GM19025 (cell line): ENCODE measurements around the gene CCL23.
"Not testable (repeated sequence)": the region's sequence is repeated elsewhere in the genome, so short reads cannot be mapped to it uniquely, and the experiment has no call there.

Source experiments
- ATAC-seq: cut with Tn5 transposase; IDR thresholded peaks from one replicate; pipeline ENCODE4 v1.9.1; 2021; ENCODE audit warnings: mild to moderate bottlenecking, low read depth, moderate library complexity; ENCODE audit not compliant: unreplicated experiment

The CCL23 gene

GRCh38 chr17:36017799-36018198 lies at the start of gene CCL23:
CCL23 (minus strand) TSS chr17:36017972; CDS start chr17:36017897, 75 bp downstream.
- no peak for ATAC-seq

- ATAC-seq = no peak
Measured at GRCh38 chr17:36066365-36066985, 48.7 kb upstream of the CCL23 start.

DNA sequence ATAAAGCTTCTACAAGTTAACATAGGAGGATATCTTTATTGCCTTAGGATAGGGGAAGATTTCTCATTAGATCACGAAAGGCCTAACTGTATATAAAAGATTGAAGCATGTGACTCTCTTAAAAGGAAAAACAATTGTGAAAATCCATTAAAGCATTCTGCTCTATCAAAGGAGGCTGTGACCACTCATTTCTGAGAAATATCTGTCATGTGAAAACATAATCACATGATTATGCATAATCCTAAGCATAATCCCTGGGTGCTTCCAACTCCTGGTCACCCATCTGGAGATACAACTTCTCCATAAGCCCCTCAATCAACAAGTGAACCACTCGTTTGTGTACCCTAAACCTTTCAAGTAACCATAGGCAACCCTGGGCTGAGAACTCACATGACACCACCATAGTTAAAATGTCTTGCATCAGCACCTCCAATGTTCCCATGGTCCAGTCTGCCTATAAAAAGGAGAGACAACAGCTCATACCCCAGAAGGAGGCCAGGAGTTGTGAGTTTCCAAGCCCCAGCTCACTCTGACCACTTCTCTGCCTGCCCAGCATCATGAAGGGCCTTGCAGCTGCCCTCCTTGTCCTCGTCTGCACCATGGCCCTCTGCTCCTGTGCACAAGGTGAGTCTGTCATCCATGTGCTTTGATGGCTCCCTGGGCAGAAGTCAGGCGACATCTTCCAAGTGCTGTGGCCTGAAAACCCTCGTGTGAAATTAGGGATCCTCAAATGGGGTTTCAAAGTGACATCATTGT lies 46.2 kb upstream of the CCL23 start, which contains the start of gene CCL18:
TSS of gene CCL18 (plus strand) at position 487 of the 756 bp plus-strand sequence. CDS start at position 558, 71 bp downstream.
- ATAC-seq = no peak

DNA sequence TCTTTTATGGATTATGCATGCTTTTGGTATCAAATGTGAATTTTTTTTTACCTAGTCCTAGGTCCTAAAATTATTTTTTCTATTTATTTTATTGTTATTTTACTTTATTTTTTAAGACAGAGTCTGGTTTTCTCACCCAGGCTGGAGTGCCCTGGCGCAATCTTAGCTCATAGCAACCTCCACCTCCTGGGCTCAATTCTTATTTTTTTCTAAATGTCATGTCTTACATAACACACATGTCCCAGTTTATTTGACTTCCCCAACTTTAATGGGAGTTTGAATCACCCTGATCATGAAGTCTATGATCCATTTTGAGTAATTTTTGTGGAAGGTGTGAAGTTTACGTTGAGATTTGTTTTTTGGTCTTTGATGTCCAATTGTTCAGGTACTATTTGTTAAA lies 43.0 kb upstream of the CCL23 start:
- no peak for ATAC-seq

DNA sequence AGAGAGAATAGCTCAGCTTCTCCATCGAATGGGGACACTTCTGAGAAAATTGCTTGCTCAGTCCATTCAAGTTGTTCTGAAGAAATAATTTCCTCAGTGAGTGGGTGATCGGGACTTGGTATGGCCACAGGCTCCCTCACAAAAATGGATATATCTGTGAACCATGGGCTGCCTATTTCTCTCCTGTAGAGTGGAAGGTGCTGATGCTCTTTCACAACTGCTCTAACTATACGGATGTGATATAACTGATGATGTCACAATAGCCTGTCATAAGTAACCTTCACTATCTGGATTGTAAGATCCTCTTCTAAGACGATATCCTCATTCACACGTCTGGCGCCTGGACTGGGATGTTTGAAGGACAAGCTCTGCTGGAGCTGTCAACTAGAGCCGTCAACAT lies 41.6 kb upstream of the CCL23 start:
- ATAC-seq = no peak

DNA sequence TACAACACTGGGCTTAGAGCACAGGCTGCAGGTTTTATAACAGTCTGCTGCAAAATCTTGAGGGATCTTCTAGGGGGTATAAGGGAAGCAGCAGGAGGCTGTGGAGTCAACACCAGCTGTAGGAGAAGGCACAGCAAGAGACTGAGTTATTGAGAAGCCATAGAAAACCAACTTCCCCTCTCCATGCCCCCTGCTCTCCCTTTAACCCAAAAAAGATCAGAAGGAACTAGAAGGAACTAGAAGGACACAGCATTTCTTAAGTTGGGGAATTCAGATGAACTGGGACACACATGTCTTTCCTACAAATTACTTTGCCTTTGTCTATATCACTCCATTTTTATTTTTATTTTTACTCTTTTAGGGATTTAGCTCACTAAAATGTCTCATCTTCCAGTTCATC lies 40.1 kb upstream of the CCL23 start:
- ATAC-seq = no peak

DNA sequence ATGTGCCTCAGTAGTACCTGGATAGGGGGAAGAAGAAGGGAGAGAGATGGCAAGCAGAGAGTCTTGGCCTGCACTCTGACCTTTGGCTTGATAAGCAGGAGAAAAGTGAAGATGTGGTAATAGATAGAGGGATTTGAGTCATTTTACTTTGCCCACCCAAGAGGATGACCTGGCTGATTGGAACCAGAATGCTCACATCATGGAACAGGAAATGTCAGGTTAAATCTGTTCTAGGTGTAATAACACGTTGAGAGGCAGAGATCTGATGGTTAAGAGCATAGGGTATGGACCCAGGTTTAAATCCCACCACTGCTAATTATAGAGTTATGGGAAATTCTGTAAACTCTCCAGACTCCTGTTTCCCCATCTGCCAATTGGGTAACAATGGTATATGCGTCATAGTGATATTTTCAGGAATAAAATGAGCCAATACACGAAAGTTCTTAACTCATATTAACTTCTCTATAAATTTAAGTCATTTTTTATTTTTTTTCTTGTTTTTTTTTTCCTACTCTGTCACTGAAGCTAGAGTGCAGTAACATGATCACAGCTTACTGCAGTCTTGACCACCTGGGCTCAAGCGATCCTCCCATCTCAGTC lies 38.2 kb upstream of the CCL23 start:
- no peak for ATAC-seq

- ATAC-seq = no peak
Measured at GRCh38 chr17:36055171-36055570, 37.4 kb upstream of the CCL23 start.

- ATAC-seq = no peak
Measured at GRCh38 chr17:36049643-36050042, 31.9 kb upstream of the CCL23 start.

GRCh38 chr17:36048066-36048465 lies 30.3 kb upstream of the CCL23 start:
- no peak for ATAC-seq

GRCh38 chr17:36036235-36036634 lies 18.5 kb upstream of the CCL23 start:
- no peak for ATAC-seq

- ATAC-seq = no peak
Measured at GRCh38 chr17:36034127-36034526, 16.4 kb upstream of the CCL23 start.

GRCh38 chr17:36030956-36031355 lies 13.2 kb upstream of the CCL23 start:
- ATAC-seq = no peak

GRCh38 chr17:36027761-36028160 lies 10.0 kb upstream of the CCL23 start:
- ATAC-seq = no peak

GRCh38 chr17:36024106-36024869 lies 6.5 kb upstream of the CCL23 start:
- ATAC-seq = no peak

DNA sequence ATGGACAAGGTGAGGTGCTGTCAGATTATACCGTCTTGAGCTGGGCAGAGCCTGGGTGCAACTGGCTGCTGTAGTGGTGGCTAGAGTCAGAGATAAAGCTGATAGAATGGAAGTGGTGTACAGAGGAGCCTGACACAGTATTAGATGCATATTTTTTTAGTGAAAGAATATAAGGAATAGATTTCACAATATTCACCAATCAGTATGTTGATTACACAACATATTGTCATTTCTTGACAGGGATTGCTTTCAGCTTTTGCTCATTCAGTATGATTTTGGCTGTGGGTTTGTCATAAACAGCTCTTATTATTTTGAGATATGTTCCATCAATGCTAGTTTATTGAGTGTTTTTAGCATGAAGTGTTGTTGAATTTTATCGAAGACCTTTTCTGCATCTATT lies 1.7 kb upstream of the CCL23 start:
- no peak for ATAC-seq

GRCh38 chr17:36016555-36016954 lies 1.2 kb downstream of the CCL23 start:
- no peak for ATAC-seq

DNA sequence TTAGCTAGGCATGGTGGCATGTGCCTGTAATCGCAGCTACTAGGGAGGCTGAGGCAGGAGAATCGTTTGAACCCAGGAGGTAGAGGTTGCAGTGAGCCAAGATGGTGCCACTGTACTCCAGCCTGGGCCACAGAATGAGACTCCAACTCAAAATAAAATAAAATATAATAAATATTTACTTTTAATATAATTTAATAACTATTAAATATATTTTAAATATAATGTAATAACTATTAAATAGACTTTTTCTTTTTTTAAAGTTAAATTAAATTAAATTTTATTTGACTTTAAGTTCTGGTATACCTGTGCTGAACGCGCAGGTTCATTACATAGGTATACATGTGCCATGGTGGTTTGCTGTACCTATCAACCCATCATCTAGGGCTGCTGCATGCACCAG lies 1.9 kb downstream of the CCL23 start:
- not testable (repeated sequence) for ATAC-seq

DNA sequence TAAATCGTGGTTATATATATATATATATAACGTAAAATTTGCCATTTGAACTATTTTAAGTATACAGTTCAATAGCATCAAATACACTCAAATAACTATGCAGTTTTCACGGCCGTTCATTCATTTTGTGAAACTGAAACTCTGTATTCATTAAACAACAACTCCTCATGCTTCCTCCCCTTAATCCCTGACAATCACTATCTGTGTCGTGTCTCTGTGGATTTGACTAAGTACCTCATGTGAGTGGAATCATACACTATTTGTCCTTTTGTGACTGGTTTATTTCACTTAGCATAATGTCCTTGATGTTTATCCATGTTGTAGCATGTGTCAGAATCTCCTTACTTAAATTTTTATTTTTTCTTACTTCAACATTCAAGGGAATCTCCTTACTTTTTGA lies 2.8 kb downstream of the CCL23 start:
- ATAC-seq = no peak

GRCh38 chr17:36011201-36011600 lies 6.6 kb downstream of the CCL23 start:
- no peak for ATAC-seq
